Measurements from ENCODE around the gene GLRA1.
"Not testable (repeated sequence)": the region's sequence is repeated elsewhere in the genome, so short reads cannot be mapped to it uniquely, and the experiment has no call there.

GLRA1 gene

GRCh38 chr5:151870271-151870670, 54.4 kb downstream of the GLRA1 start:
- H3K9me3 ChIP-seq (ENCODE audit: control insufficient read depth in 1 of 2, low read length in 2 of 2), result no peaks in the 10 kb centered on the region
- no peaks in the 10 kb centered on the region for H3K36me3 ChIP-seq (ENCODE audit: control insufficient read depth in 1 of 2, insufficient read depth in 2 of 2, low read length in 2 of 2)
- H3K9ac ChIP-seq (ENCODE audit: low read depth in 1 of 2, low read length in 2 of 2), result no peak overlapping the region
- no peaks in the 10 kb centered on the region for H3K4me1 ChIP-seq (ENCODE audit: control insufficient read depth in 1 of 2, insufficient read depth in 2 of 2, low read length in 2 of 2)
- no peak overlapping the region for H3K27ac ChIP-seq (ENCODE audit: low read depth, low read length)
- H3K27me3 ChIP-seq (ENCODE audit: control insufficient read depth in 1 of 2, insufficient read depth in 2 of 2, low read length in 2 of 2), result no peaks in the 10 kb centered on the region
- H3K4me3 ChIP-seq (ENCODE audit: low read depth in 1 of 2, low read length in 2 of 2), result no peak overlapping the region

- no peaks in the 10 kb centered on the region for H3K4me1 ChIP-seq (ENCODE audit: control insufficient read depth in 1 of 2, insufficient read depth in 2 of 2, low read length in 2 of 2)
- H3K9me3 ChIP-seq (ENCODE audit: control insufficient read depth in 1 of 2, low read length in 2 of 2), result no peaks in the 10 kb centered on the region
- H3K4me3 ChIP-seq (ENCODE audit: low read depth in 1 of 2, low read length in 2 of 2), result no peak overlapping the region
- H3K27ac ChIP-seq (ENCODE audit: low read depth, low read length), result no peak overlapping the region
- no peak overlapping the region for H3K9ac ChIP-seq (ENCODE audit: low read depth in 1 of 2, low read length in 2 of 2)
- H3K27me3 ChIP-seq (ENCODE audit: control insufficient read depth in 1 of 2, insufficient read depth in 2 of 2, low read length in 2 of 2), result no peaks in the 10 kb centered on the region
- H3K36me3 ChIP-seq (ENCODE audit: control insufficient read depth in 1 of 2, insufficient read depth in 2 of 2, low read length in 2 of 2), result no peaks in the 10 kb centered on the region
Measured at GRCh38 chr5:151869843-151870242, 54.8 kb downstream of the GLRA1 start.

GRCh38 chr5:151868451-151868850, 56.2 kb downstream of the GLRA1 start:
- Histone ChIP-seq H3K4me3 (ENCODE audit: low read depth in 1 of 2, low read length in 2 of 2) (no peak overlapping the region), H3K27ac (ENCODE audit: low read depth, low read length) (no peak overlapping the region), H3K27me3 (ENCODE audit: control insufficient read depth in 1 of 2, insufficient read depth in 2 of 2, low read length in 2 of 2) (no peaks in the 10 kb centered on the region), H3K4me1 (ENCODE audit: control insufficient read depth in 1 of 2, insufficient read depth in 2 of 2, low read length in 2 of 2) (no peaks in the 10 kb centered on the region), H3K36me3 (ENCODE audit: control insufficient read depth in 1 of 2, insufficient read depth in 2 of 2, low read length in 2 of 2) (no peaks in the 10 kb centered on the region), H3K9ac (ENCODE audit: low read depth in 1 of 2, low read length in 2 of 2) (no peak overlapping the region), H3K9me3 (ENCODE audit: control insufficient read depth in 1 of 2, low read length in 2 of 2) (no peaks in the 10 kb centered on the region)

GRCh38 chr5:151864061-151864748, 60.4 kb downstream of the GLRA1 start:
- Histone ChIP-seq H3K9ac (ENCODE audit: low read depth in 1 of 2, low read length in 2 of 2) (no peak overlapping the region), H3K4me3 (ENCODE audit: low read depth in 1 of 2, low read length in 2 of 2) (no peak overlapping the region), H3K4me1 (ENCODE audit: control insufficient read depth in 1 of 2, insufficient read depth in 2 of 2, low read length in 2 of 2) (no peaks in the 10 kb centered on the region), H3K27ac (ENCODE audit: low read depth, low read length) (no peak overlapping the region), H3K27me3 (ENCODE audit: control insufficient read depth in 1 of 2, insufficient read depth in 2 of 2, low read length in 2 of 2) (no peaks in the 10 kb centered on the region), H3K36me3 (ENCODE audit: control insufficient read depth in 1 of 2, insufficient read depth in 2 of 2, low read length in 2 of 2) (no peaks in the 10 kb centered on the region), H3K9me3 (ENCODE audit: control insufficient read depth in 1 of 2, low read length in 2 of 2) (no peaks in the 10 kb centered on the region)

- Histone ChIP-seq H3K27ac (ENCODE audit: low read depth, low read length) (no peak overlapping the region), H3K36me3 (ENCODE audit: control insufficient read depth in 1 of 2, insufficient read depth in 2 of 2, low read length in 2 of 2) (no peaks in the 10 kb centered on the region), H3K9ac (ENCODE audit: low read depth in 1 of 2, low read length in 2 of 2) (no peak overlapping the region), H3K4me1 (ENCODE audit: control insufficient read depth in 1 of 2, insufficient read depth in 2 of 2, low read length in 2 of 2) (no peaks in the 10 kb centered on the region), H3K9me3 (ENCODE audit: control insufficient read depth in 1 of 2, low read length in 2 of 2) (no peaks in the 10 kb centered on the region), H3K4me3 (ENCODE audit: low read depth in 1 of 2, low read length in 2 of 2) (no peak overlapping the region), H3K27me3 (ENCODE audit: control insufficient read depth in 1 of 2, insufficient read depth in 2 of 2, low read length in 2 of 2) (no peaks in the 10 kb centered on the region)
Measured at GRCh38 chr5:151863566-151863965, 61.1 kb downstream of the GLRA1 start.

GRCh38 chr5:151862811-151863472, 61.7 kb downstream of the GLRA1 start:
- no peak overlapping the region for H3K4me3 ChIP-seq (ENCODE audit: low read depth in 1 of 2, low read length in 2 of 2)
- H3K4me1 ChIP-seq (ENCODE audit: control insufficient read depth in 1 of 2, insufficient read depth in 2 of 2, low read length in 2 of 2), result no peaks in the 10 kb centered on the region
- no peak overlapping the region for H3K27ac ChIP-seq (ENCODE audit: low read depth, low read length)
- no peaks in the 10 kb centered on the region for H3K36me3 ChIP-seq (ENCODE audit: control insufficient read depth in 1 of 2, insufficient read depth in 2 of 2, low read length in 2 of 2)
- no peaks in the 10 kb centered on the region for H3K9me3 ChIP-seq (ENCODE audit: control insufficient read depth in 1 of 2, low read length in 2 of 2)
- H3K27me3 ChIP-seq (ENCODE audit: control insufficient read depth in 1 of 2, insufficient read depth in 2 of 2, low read length in 2 of 2), result no peaks in the 10 kb centered on the region
- no peak overlapping the region for H3K9ac ChIP-seq (ENCODE audit: low read depth in 1 of 2, low read length in 2 of 2)

GRCh38 chr5:151860867-151861266, 63.8 kb downstream of the GLRA1 start:
- H3K9me3 ChIP-seq (ENCODE audit: control insufficient read depth in 1 of 2, low read length in 2 of 2); H3K9ac ChIP-seq (ENCODE audit: low read depth in 1 of 2, low read length in 2 of 2); H3K4me3 ChIP-seq (ENCODE audit: low read depth in 1 of 2, low read length in 2 of 2); H3K4me1 ChIP-seq (ENCODE audit: control insufficient read depth in 1 of 2, insufficient read depth in 2 of 2, low read length in 2 of 2); H3K27me3 ChIP-seq (ENCODE audit: control insufficient read depth in 1 of 2, insufficient read depth in 2 of 2, low read length in 2 of 2); H3K36me3 ChIP-seq (ENCODE audit: control insufficient read depth in 1 of 2, insufficient read depth in 2 of 2, low read length in 2 of 2); H3K27ac ChIP-seq (ENCODE audit: low read depth, low read length): not testable (repeated sequence)

GRCh38 chr5:151856861-151857260, 67.8 kb downstream of the GLRA1 start:
- no peak overlapping the region for H3K27ac ChIP-seq (ENCODE audit: low read depth, low read length)
- H3K36me3 ChIP-seq (ENCODE audit: control insufficient read depth in 1 of 2, insufficient read depth in 2 of 2, low read length in 2 of 2), result no peaks in the 10 kb centered on the region
- H3K27me3 ChIP-seq (ENCODE audit: control insufficient read depth in 1 of 2, insufficient read depth in 2 of 2, low read length in 2 of 2), result no peaks in the 10 kb centered on the region
- no peak overlapping the region for H3K4me3 ChIP-seq (ENCODE audit: low read depth in 1 of 2, low read length in 2 of 2)
- H3K9me3 ChIP-seq (ENCODE audit: control insufficient read depth in 1 of 2, low read length in 2 of 2), result no peaks in the 10 kb centered on the region
- no peak overlapping the region for H3K9ac ChIP-seq (ENCODE audit: low read depth in 1 of 2, low read length in 2 of 2)
- H3K4me1 ChIP-seq (ENCODE audit: control insufficient read depth in 1 of 2, insufficient read depth in 2 of 2, low read length in 2 of 2), result no peaks in the 10 kb centered on the region

GRCh38 chr5:151855701-151856100, 69.0 kb downstream of the GLRA1 start:
- no peaks in the 10 kb centered on the region for H3K9me3 ChIP-seq (ENCODE audit: control insufficient read depth in 1 of 2, low read length in 2 of 2)
- no peaks in the 10 kb centered on the region for H3K4me1 ChIP-seq (ENCODE audit: control insufficient read depth in 1 of 2, insufficient read depth in 2 of 2, low read length in 2 of 2)
- H3K9ac ChIP-seq (ENCODE audit: low read depth in 1 of 2, low read length in 2 of 2), result no peak overlapping the region
- no peak overlapping the region for H3K27ac ChIP-seq (ENCODE audit: low read depth, low read length)
- no peaks in the 10 kb centered on the region for H3K36me3 ChIP-seq (ENCODE audit: control insufficient read depth in 1 of 2, insufficient read depth in 2 of 2, low read length in 2 of 2)
- H3K27me3 ChIP-seq (ENCODE audit: control insufficient read depth in 1 of 2, insufficient read depth in 2 of 2, low read length in 2 of 2), result no peaks in the 10 kb centered on the region
- H3K4me3 ChIP-seq (ENCODE audit: low read depth in 1 of 2, low read length in 2 of 2), result no peak overlapping the region

GRCh38 chr5:151847871-151848270, 76.8 kb downstream of the GLRA1 start:
- H3K27me3 ChIP-seq (ENCODE audit: control insufficient read depth in 1 of 2, insufficient read depth in 2 of 2, low read length in 2 of 2), result no peaks in the 10 kb centered on the region
- no peaks in the 10 kb centered on the region for H3K4me1 ChIP-seq (ENCODE audit: control insufficient read depth in 1 of 2, insufficient read depth in 2 of 2, low read length in 2 of 2)
- H3K27ac ChIP-seq (ENCODE audit: low read depth, low read length), result no peak overlapping the region
- H3K36me3 ChIP-seq (ENCODE audit: control insufficient read depth in 1 of 2, insufficient read depth in 2 of 2, low read length in 2 of 2), result no peaks in the 10 kb centered on the region
- no peak overlapping the region for H3K9ac ChIP-seq (ENCODE audit: low read depth in 1 of 2, low read length in 2 of 2)
- H3K9me3 ChIP-seq (ENCODE audit: control insufficient read depth in 1 of 2, low read length in 2 of 2), result no peaks in the 10 kb centered on the region
- no peak overlapping the region for H3K4me3 ChIP-seq (ENCODE audit: low read depth in 1 of 2, low read length in 2 of 2)

Measured in duodenal mucosa (tissue), 2 donors.